Neutrophil (primary cell): ENCODE results near the gene METTL25.

Experiments
- H3K27ac ChIP-seq: fragments of 200-600 bp; sonication (generic); 2 replicates; pipeline ENCODE4 v1.5.1; 2016; ENCODE audit warnings: mild to moderate bottlenecking, moderate library complexity
- H3K27me3 ChIP-seq: fragments of 200-600 bp; sonication (generic); 2 replicates; pipeline ENCODE4 v1.6.0; 2016; ENCODE audit warnings: mild to moderate bottlenecking
- H3K36me3 ChIP-seq: fragments of 200-600 bp; sonication (generic); 2 replicates; pipeline ENCODE4 v1.5.1; 2017
- H3K4me1 ChIP-seq, 2 experiments: fragments of 200-600 bp in 1 of 2; sonication (generic) in 1 of 2; 1 replicate in 1 of 2; 2 replicates in 1 of 2; pipeline versions ENCODE4 v1.5.1 to v1.6.1; 2013 to 2016; ENCODE audit warnings: low read depth in 1 of 2, low read length in 1 of 2, mild to moderate bottlenecking in 1 of 2, moderate library complexity in 1 of 2; ENCODE audit not compliant: control insufficient read depth in 1 of 2, insufficient read depth in 1 of 2
- H3K4me3 ChIP-seq, 2 experiments: fragments of 200-600 bp in 1 of 2; sonication (generic) in 1 of 2; 1 replicate in 1 of 2; 2 replicates in 1 of 2; pipeline ENCODE4 v1.5.1; 2013 to 2016; ENCODE audit warnings: low read depth in 1 of 2, low read length in 1 of 2, mild to moderate bottlenecking in 1 of 2, moderate library complexity in 1 of 2
- H3K9me3 ChIP-seq: fragments of 200-600 bp; sonication (generic); 2 replicates; pipeline ENCODE4 v1.5.1; 2016
- CTCF ChIP-seq: fragments of 200-600 bp; sonication (generic); IDR thresholded peaks from 2 replicates; pipeline ENCODE4 v1.5.1; 2016; ENCODE audit warnings: antibody characterized with exemption

METTL25 gene

DNA sequence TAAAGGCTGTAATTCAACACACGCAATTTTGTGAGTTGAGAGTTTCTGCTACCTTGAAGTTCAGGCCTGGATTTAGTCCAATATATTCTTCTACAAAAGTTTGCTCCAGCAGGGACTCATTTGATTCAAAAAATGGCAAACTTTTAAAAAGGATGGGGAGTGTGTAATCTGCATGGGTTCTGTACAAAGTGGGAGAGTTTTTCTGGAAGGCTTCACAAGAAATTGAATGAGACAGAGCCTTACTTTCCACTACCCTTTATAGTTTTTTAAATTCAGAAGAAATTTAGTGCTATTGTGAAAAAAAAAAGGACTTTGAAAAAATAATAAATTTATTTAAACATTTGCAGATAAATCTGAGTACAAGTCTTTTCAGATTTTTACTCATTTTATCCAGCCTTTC, 116.9 kb downstream of the METTL25 start:
- H3K36me3 ChIP-seq = no peaks in the 10 kb centered on the region
- H3K4me3 ChIP-seq = no peak overlapping the region
- no peak for TF ChIP-seq CTCF
- no peaks in the 10 kb centered on the region for H3K27me3 ChIP-seq
- H3K9me3 ChIP-seq = no peaks in the 10 kb centered on the region
- no peak overlapping the region for H3K27ac ChIP-seq
- no peaks in the 10 kb centered on the region for H3K4me1 ChIP-seq

DNA sequence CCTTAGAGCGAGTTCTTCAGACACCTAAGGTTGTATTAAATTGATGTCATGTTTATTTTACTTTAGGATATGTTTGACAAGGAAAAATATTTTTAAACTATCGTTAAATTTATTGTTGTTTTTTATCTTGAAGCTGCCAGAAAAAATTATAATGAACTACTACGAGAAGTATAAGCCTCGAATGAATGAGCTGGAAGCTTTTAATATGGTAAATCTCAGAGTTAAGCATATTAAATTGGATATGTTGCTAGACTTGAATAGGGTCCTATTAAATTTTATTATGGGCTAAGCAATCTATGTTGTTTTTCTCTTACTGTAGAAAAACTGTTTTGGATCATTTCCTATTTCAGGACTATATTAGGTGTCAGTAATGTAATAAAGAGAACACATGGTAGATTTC, 118.2 kb downstream of the METTL25 start:
- Histone ChIP-seq H3K36me3 (no peaks in the 10 kb centered on the region), H3K27me3 (no peaks in the 10 kb centered on the region), H3K27ac (no peak overlapping the region), H3K4me1 (no peaks in the 10 kb centered on the region), H3K4me3 (no peak overlapping the region), H3K9me3 (no peaks in the 10 kb centered on the region)
- no peak for TF ChIP-seq CTCF

GRCh38 chr12:82479511-82479910, 121.2 kb downstream of the METTL25 start:
- Histone ChIP-seq H3K4me1 (no peaks in the 10 kb centered on the region), H3K4me3 (no peak overlapping the region), H3K27me3 (no peaks in the 10 kb centered on the region), H3K36me3 (no peaks in the 10 kb centered on the region), H3K9me3 (no peaks in the 10 kb centered on the region), H3K27ac (no peak overlapping the region)
- TF ChIP-seq CTCF = no peak

DNA sequence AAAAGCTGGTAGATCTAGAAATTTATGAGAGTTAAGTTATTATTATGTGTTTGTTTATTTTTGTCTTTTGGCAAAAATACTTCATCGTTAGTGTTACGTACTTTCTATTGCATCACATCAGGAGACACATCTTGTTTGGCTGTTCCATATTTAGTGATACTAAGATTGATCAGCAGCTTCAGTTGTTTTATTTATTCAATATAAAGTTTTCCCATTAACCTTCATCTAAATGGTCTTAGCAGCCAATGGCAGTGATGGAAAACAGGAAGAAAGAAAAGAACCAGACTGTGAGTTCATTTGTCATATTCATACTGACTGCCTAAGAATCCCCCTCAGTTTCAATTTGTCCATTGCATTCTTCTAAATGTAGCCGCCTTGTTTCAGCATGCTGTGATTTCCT, 122.3 kb downstream of the METTL25 start:
- no peak for TF ChIP-seq CTCF
- Histone ChIP-seq H3K9me3 (no peaks in the 10 kb centered on the region), H3K27ac (no peak overlapping the region), H3K27me3 (no peaks in the 10 kb centered on the region), H3K36me3 (no peaks in the 10 kb centered on the region), H3K4me3 (no peak overlapping the region), H3K4me1 (no peaks in the 10 kb centered on the region)

GRCh38 chr12:82481954-82482353, 123.6 kb downstream of the METTL25 start:
- no peak for TF ChIP-seq CTCF
- H3K9me3 ChIP-seq = no peaks in the 10 kb centered on the region
- H3K27ac ChIP-seq = no peak overlapping the region

GRCh38 chr12:82486524-82487235, 128.4 kb downstream of the METTL25 start:
- Histone ChIP-seq H3K27me3 (no peaks in the 10 kb centered on the region), H3K27ac (no peak overlapping the region), H3K4me3 (no peak overlapping the region), H3K36me3 (no peaks in the 10 kb centered on the region), H3K4me1 (no peaks in the 10 kb centered on the region), H3K9me3 (no peaks in the 10 kb centered on the region)
- TF ChIP-seq CTCF = no peak

More at GRCh38 chr12:82481954-82482353, 123.6 kb downstream of the METTL25 start:
- Histone ChIP-seq H3K4me1 (no peaks in the 10 kb centered on the region), H3K27me3 (no peaks in the 10 kb centered on the region), H3K36me3 (no peaks in the 10 kb centered on the region), H3K4me3 (no peak overlapping the region)
